Posterior vena cava (tissue), 2 donors: Measurements from ENCODE around the gene PBX3. TPM values are rescaled to one million over a fixed set of nuclear protein-coding genes. Genes with fewer than 3 reads are reported as not detected.

Experiments used
- DNase-seq: peaks from one replicate; pipeline ENCODE4 v3.0.0-alpha.2; 2020; ENCODE audit warnings: low spot score
- intact Hi-C, 2 donors: fragments of 100-400 bp; cut with DNase I; formaldehyde crosslinking; loops; one replicate each; pipeline versions ENCODE4 v1.14.1 to v1.14.2; 2022 to 2023
- total RNA-seq, 2 donors: library from RNA; stranded (reverse); fragmentation: NEBNext Ultra II Directional; extraction: Animal tissue kit (Norgen Biotek cat#: 25700); gene quantifications; one replicate each; pipeline ENCODE4 v1.2.1, GENCODE V29; 2021
- donor health status: DM: yes; HTN: yes; CAD: no.
- donor health status: DM: yes; HTN: yes; CAD: no.

Gene PBX3
- total RNA-seq, 2 donors from 2014 or later: 36.0 to 54.0 TPM

- no peak for DNase-seq
- intact Hi-C loops: no loop called here
Measured at GRCh38 chr9:125914411-125914810, 167.2 kb downstream of the PBX3 start.

GRCh38 chr9:125915606-125916005, 168.4 kb downstream of the PBX3 start:
- intact Hi-C loops: no loop called here
- DNase-seq: no peak

- no peak for DNase-seq
- intact Hi-C loops: no loop called here
Measured at GRCh38 chr9:125919565-125919964, 172.4 kb downstream of the PBX3 start.

- intact Hi-C loops: no loop called here
- no peak for DNase-seq
Measured at GRCh38 chr9:125920402-125920801, 173.2 kb downstream of the PBX3 start.

GRCh38 chr9:125922854-125923253, 175.7 kb downstream of the PBX3 start:
- DNase-seq: no peak
- intact Hi-C loops: no loop called here

GRCh38 chr9:125924351-125924750, 177.2 kb downstream of the PBX3 start:
- intact Hi-C loops: no loop called here
- no peak for DNase-seq

- DNase-seq: no peak
- intact Hi-C loops: loop anchor here in 1 of 2 donors (5.0 kb wide), 1 partner anchor 1575 kb away; no protein-coding TSS in a partner anchor
Measured at GRCh38 chr9:125926936-125927335, 179.8 kb downstream of the PBX3 start.

GRCh38 chr9:125929846-125930245, 182.7 kb downstream of the PBX3 start:
- no peak for DNase-seq
- intact Hi-C loops: loop anchor here in 1 of 2 donors (5.0 kb wide), 1 partner anchor 1578 kb away; no protein-coding TSS in a partner anchor

- intact Hi-C loops: no loop called here
- no peak for DNase-seq
Measured at GRCh38 chr9:125931211-125931610, 184.0 kb downstream of the PBX3 start.

GRCh38 chr9:125932012-125932411, 184.8 kb downstream of the PBX3 start:
- DNase-seq: no peak
- intact Hi-C loops: no loop called here

- no peak for DNase-seq
- intact Hi-C loops: no loop called here
Measured at GRCh38 chr9:125932746-125933455, 185.7 kb downstream of the PBX3 start.

GRCh38 chr9:125942125-125942524, 195.0 kb downstream of the PBX3 start:
- intact Hi-C loops: no loop called here
- DNase-seq: no peak

GRCh38 chr9:125943831-125944230, 196.7 kb downstream of the PBX3 start:
- intact Hi-C loops: no loop called here
- no peak for DNase-seq

- intact Hi-C loops: no loop called here
- DNase-seq: no peak
Measured at GRCh38 chr9:125946397-125946796, 199.2 kb downstream of the PBX3 start.

GRCh38 chr9:125948887-125949596, 201.9 kb downstream of the PBX3 start:
- no peak for DNase-seq

GRCh38 chr9:125949703-125950460, 202.7 kb downstream of the PBX3 start:
- intact Hi-C loops: no loop called here
- no peak for DNase-seq

More at GRCh38 chr9:125948887-125949596, 201.9 kb downstream of the PBX3 start:
- intact Hi-C loops: no loop called here

GRCh38 chr9:125950880-125951471, 203.8 kb downstream of the PBX3 start:
- DNase-seq: no peak
- intact Hi-C loops: no loop called here

GRCh38 chr9:125953314-125954019, 206.3 kb downstream of the PBX3 start:
- DNase-seq: no peak
- intact Hi-C loops: no loop called here

GRCh38 chr9:125956102-125956501, 208.9 kb downstream of the PBX3 start:
- intact Hi-C loops: no loop called here
- DNase-seq: no peak
